ENCODE measurements around the gene VANGL2. TPM values are rescaled to one million over a fixed set of nuclear protein-coding genes. Genes with fewer than 3 reads are reported as not detected.

VANGL2 gene
- total and polyA plus RNA-seq, 2 of the 8 experiments (the other 6 are each of a cell fraction or from before 2014, with no cell fraction given): 62.5 to 118 TPM

DNA sequence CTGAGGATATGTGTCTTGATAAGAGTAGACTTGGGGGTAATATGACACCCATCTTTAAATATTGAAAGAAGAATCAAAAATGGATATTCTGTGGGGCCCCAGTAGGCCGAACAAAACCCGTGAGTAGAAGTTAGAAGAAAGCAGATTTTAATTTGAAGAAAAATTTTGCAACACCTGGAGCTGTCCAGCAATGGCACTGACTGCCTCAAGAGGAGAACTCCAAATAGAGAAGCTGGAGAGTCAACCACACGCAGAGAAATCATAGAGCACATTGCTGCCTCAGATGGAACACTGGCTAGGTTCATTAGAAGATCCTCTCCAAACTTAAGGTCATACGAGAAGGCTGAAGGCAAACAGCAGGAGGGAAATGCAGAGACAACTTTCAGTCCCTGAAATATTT is 26.7 kb upstream of the VANGL2 start:
- H3K23me2 ChIP-seq (ENCODE audit: low read depth, low read length): 0 out of 2 replicates have a peak, but pooled peaks cover 2% of the 10 kb centered on the region
- ChIA-PET CTCF (ENCODE audit: partially characterized antibody) (interaction anchor here (0.7 to 15.1 kb wide), 7 partner anchors 18 to 175 kb away, joined by 3 to 683 read pairs (median 13); partner anchors contain the start of genes NCSTN and NHLH1), POLR2A (ENCODE audit: partially characterized antibody) (interaction anchor here (1.3 to 11.6 kb wide), 3 partner anchors 15 to 27 kb away, joined by 3 to 244 read pairs (median 9); partner anchors contain the start of genes NHLH1 and VANGL2)
- H3K4me1 ChIP-seq (replicated peaks in 1 of 4; ENCODE audit: control insufficient read depth in 3 of 4, insufficient read depth in 4 of 4, low read length in 3 of 4): peaks cover 8 to 21% (median 16%) of the 10 kb centered on the region in 4 experiments
- no peak overlapping the region for H2AK5ac ChIP-seq (ENCODE audit: low read depth, low read length)
- no peak overlapping the region for H2BK5ac ChIP-seq (ENCODE audit: low read depth, low read length)
- H3K56ac ChIP-seq (replicated peaks; ENCODE audit: insufficient read length, low read depth, low read length): no peak overlapping the region
- H3K23ac ChIP-seq (ENCODE audit: insufficient read length): no peak overlapping the region
- H3K4me2 ChIP-seq (ENCODE audit: insufficient read depth in 1 of 2, low read depth in 2 of 2, low read length in 2 of 2): no peak overlapping the region; a peak in 1 of 4 replicates
- H4K8ac ChIP-seq (ENCODE audit: extremely low read depth, insufficient read depth, low read length): no peak overlapping the region
- WGBS, 2 experiments (ENCODE audit: extremely low coverage in 1 of 2, insufficient coverage in 1 of 2, insufficient read length in 1 of 2, insufficient replicate concordance in 2 of 2, low coverage in 1 of 2, low lambda C conversion rate in 2 of 2, missing lambda C conversion rate in 1 of 2): 83% methylated on average over 4 of the region's 4 CpGs; no CpG with 5 or more reads in 1 of the 2 experiments
- no peaks in the 10 kb centered on the region for H3K36me3 ChIP-seq (ENCODE audit: control insufficient read depth in 2 of 4, insufficient read depth in 4 of 4, low read length in 3 of 4)
- H3K14ac ChIP-seq (ENCODE audit: insufficient read length): no peak overlapping the region
- no peaks in the 10 kb centered on the region for H3K79me1 ChIP-seq (ENCODE audit: low read depth, low read length)
- DNase-seq (ENCODE audit: low read depth in 1 of 2, low spot score in 2 of 2) (no peak), FAIRE-seq (no peak)
- H2AFZ ChIP-seq (ENCODE audit: low read length): no peak overlapping the region
- H2BK20ac ChIP-seq (ENCODE audit: low read length): no peak overlapping the region
- H4K5ac ChIP-seq (ENCODE audit: insufficient read length, low read depth, low read length): no peak overlapping the region
- no peaks in the 10 kb centered on the region for H3K9me3 ChIP-seq (ENCODE audit: insufficient read depth in 2 of 2, low read depth in 1 of 2, low read length in 1 of 2)
- H3K4me3 ChIP-seq (ENCODE audit: extremely low read depth in 1 of 4, insufficient read depth in 2 of 4, low read depth in 3 of 4, low read length in 4 of 4): no peak overlapping the region
- H3K79me2 ChIP-seq (ENCODE audit: control insufficient read depth in 1 of 2, insufficient read depth in 2 of 2, low read length in 2 of 2): no peaks in the 10 kb centered on the region
- no peak overlapping the region for H3K18ac ChIP-seq (ENCODE audit: extremely low read depth, low read length)
- no peak overlapping the region for H2BK12ac ChIP-seq (ENCODE audit: low read depth, low read length)
- H3K4ac ChIP-seq (replicated peaks; ENCODE audit: insufficient read length, low read depth, low read length): no peak overlapping the region
- H4K91ac ChIP-seq (replicated peaks; ENCODE audit: insufficient read length, low read length): no peak overlapping the region
- H3K27me3 ChIP-seq (replicated peaks in 1 of 4; ENCODE audit: control insufficient read depth in 3 of 4, extremely low read depth in 1 of 4, insufficient read depth in 3 of 4, low read length in 3 of 4): no peaks in the 10 kb centered on the region
- no peak overlapping the region for H3K9ac ChIP-seq (replicated peaks in 1 of 4; ENCODE audit: extremely low read depth in 1 of 4, low read depth in 3 of 4, low read length in 3 of 4)
- 0 out of 2 replicates have a peak overlapping the region, but pooled peaks have one; percentile 83 for H2BK15ac ChIP-seq (ENCODE audit: low read length)
- no peak overlapping the region for H2BK120ac ChIP-seq (replicated peaks; ENCODE audit: low read depth, low read length)
- no peak overlapping the region for H3K27ac ChIP-seq (ENCODE audit: low read depth, low read length)
- H4K20me1 ChIP-seq (replicated peaks in 1 of 2; ENCODE audit: control insufficient read depth in 1 of 2, insufficient read depth in 2 of 2, low read length in 2 of 2): no peaks in the 10 kb centered on the region
- TF ChIP-seq SP4 (IDR thresholded peaks at IDR 0.05; ENCODE audit: low read length) (no peak), EZH2 (IDR thresholded peaks at IDR 0.05; ENCODE audit: low read depth, low read length, severe bottlenecking) (no peak), PHF8 (conservative IDR thresholded peaks at IDR 0.05; ENCODE audit: low read depth, low read length) (no peak), POLR2A (IDR thresholded peaks at IDR 0.05; ENCODE audit: control extremely low read depth in 1 of 2, low read depth in 2 of 2, low read length in 2 of 2) (no peak)
